ENCODE results near the gene TECPR2.

Gene TECPR2

DNA sequence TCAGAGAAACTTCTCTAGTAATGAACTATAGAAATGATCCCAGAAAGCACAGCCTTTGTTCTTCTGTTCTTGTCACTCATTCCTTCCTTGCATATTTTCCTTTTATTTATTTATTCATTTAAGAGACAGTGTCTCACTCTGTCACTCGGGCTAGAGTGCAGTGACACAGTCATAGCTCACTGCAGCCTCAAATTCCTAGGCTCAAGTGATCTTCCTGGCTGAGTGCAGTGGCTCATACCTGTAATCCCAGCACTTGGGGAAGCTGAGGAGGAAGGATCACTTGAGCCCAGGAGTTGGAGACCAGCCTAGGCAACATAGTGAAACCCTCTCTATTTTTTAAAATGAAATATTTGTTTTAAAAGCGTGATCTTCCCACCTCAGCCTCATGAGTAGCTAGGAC lies 11.5 kb downstream of the TECPR2 start:
- H3K4me3 ChIP-seq (ENCODE audit: low read depth, low read length) = no peak overlapping the region
- TF ChIP-seq, protein P1, sequence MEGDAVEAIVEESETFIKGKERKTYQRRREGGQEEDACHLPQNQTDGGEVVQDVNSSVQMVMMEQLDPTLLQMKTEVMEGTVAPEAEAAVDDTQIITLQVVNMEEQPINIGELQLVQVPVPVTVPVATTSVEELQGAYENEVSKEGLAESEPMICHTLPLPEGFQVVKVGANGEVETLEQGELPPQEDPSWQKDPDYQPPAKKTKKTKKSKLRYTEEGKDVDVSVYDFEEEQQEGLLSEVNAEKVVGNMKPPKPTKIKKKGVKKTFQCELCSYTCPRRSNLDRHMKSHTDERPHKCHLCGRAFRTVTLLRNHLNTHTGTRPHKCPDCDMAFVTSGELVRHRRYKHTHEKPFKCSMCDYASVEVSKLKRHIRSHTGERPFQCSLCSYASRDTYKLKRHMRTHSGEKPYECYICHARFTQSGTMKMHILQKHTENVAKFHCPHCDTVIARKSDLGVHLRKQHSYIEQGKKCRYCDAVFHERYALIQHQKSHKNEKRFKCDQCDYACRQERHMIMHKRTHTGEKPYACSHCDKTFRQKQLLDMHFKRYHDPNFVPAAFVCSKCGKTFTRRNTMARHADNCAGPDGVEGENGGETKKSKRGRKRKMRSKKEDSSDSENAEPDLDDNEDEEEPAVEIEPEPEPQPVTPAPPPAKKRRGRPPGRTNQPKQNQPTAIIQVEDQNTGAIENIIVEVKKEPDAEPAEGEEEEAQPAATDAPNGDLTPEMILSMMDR (IDR thresholded peaks at IDR 0.05; ENCODE audit: borderline replicate concordance, insufficient read depth, low read depth, low read length) = no peak

DNA sequence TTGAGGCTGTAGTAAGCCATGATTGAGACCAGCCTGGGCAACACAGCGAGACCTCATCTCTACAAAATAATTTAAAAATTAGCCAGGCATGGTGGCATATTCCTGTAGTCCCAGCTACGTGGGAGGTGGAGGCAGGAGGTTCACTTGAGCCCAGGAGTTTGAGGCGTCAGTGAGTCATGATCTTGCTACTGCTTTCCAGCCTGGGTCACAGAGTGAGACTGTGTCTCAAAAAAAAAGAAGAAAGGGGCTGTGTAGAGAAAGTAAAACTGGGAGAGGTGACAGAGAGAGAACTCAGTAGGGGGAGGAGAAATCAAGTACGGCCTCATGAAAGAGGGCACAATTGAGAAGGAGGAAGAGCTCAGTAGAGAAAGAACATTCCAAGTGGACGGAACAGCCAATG lies 12.4 kb downstream of the TECPR2 start:
- no peak overlapping the region for H3K4me3 ChIP-seq (ENCODE audit: low read depth, low read length)
- TF ChIP-seq, protein P1 (IDR thresholded peaks at IDR 0.05; ENCODE audit: borderline replicate concordance, insufficient read depth, low read depth, low read length) = no peak

DNA sequence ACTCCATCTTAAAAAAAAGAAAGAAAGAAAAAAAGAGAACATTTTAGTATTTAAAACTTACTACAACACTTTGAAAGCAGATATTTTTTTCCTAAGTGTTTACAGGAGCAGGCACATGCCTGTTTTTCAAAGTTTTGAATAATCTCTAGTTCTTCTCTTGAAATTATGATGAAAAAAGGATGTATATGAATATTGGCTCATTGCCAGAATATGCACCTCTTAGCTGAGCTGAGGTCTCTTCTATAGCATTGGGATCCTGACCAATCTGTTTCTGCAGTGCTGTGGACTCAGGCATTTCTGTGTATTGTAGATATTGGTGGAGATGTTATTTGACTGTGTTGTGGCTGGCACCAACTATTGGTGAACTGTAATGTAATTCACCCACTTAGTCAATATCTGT lies 15.0 kb downstream of the TECPR2 start:
- no peak overlapping the region for H3K4me3 ChIP-seq (ENCODE audit: low read depth, low read length)
- TF ChIP-seq, protein P1 (IDR thresholded peaks at IDR 0.05; ENCODE audit: borderline replicate concordance, insufficient read depth, low read depth, low read length) = no peak

DNA sequence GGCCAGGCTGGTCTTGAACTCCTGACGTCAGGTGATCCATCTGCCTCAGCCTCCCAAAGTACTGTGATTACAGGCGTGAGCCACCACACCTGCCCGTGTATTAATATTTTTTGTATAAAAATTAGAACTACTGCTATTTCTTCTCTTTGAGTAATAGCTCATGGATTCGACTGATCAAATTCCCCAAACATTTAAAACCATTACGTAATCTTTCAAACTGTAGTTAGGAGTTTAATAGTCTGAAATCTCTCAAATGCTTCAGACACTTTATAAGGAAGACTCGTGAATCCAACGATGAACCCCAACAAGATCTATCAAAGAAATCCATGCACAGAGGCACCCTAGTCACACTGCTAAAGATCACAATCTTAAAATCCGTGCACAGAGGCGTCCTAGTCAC lies 16.1 kb downstream of the TECPR2 start:
- H3K4me3 ChIP-seq (ENCODE audit: low read depth, low read length) = no peak overlapping the region
- TF ChIP-seq, protein P1 (IDR thresholded peaks at IDR 0.05; ENCODE audit: borderline replicate concordance, insufficient read depth, low read depth, low read length) = no peak

DNA sequence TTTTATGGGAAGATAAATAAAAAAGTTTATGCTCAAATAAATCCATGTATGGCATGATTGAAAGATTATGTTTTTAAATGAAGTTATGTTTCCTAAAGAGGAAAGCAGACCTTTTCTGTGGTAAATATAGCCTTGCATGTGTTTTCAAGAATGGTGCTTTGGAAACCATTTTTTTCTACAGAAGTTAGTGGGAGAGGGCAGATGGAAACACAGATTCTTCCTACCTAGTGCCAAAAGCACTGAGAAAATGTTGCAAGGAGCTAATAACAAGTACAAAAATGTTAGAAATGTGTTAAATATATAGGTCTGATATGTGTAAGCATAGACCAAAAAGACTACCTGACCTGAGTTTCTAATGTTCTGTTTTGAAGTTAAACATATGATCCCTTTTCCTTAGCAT lies 24.3 kb downstream of the TECPR2 start:
- no peak overlapping the region for H3K4me3 ChIP-seq (ENCODE audit: low read depth, low read length)
- TF ChIP-seq, protein P1 (IDR thresholded peaks at IDR 0.05; ENCODE audit: borderline replicate concordance, insufficient read depth, low read depth, low read length) = no peak

DNA sequence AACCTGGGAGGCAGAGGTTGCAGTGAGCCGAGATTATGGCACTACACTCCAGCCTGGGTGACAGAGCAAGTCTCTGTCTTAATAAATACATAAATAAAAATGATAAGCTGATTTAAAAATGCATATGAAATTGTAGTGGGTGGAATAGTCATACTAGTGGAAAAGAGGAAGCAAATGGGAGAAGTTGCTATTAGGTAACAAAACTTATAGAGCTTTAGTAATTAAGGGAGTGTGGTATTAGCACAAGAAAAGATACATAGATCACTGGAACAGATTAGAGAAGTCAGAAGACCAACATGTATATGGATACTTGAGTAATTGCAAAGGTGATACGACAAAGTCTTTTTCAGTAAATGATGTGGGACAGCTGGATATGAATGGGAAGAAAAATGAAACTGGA lies 26.5 kb downstream of the TECPR2 start:
- TF ChIP-seq, protein P1 (IDR thresholded peaks at IDR 0.05; ENCODE audit: borderline replicate concordance, insufficient read depth, low read depth, low read length) = no peak

DNA sequence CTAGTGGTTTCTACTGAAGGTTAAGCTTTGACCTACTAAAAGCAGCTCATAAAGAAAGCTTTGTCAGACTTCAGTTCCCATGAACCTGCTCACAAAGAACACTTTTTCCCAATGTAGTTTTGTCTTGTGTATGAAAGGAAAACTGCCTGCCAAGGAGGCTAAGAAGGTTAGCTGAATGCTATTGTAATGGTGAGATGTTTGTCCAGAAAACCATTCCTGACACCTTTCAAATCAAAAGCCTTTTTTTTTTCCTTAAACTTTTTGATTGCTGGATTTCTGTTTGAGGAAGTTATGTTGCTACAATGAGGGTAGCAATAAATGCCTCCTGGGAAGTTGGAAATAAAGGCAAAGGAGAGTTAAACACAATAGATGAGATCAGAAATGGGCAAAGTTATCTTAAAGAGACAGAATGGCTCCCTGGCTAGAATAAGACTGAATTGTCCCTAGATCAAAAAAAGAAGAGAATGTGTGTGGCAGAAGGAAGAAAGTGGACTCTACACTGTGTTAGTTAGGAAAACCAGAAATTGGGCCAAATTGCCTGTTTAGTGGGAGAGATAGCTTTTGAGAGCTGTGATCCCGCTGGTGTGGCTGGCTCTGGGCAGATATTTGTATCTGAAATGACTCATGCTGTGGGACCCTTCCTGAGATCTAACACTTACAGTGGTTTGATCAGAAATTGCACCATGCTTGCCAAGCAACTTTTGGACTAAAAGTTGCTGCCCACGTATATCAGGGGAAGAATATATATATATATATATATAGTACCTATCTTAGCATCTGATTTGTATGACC lies 27.5 kb downstream of the TECPR2 start:
- H3K4me3 ChIP-seq (ENCODE audit: low read depth, low read length) = no peak overlapping the region
- TF ChIP-seq, protein P1 (IDR thresholded peaks at IDR 0.05; ENCODE audit: borderline replicate concordance, insufficient read depth, low read depth, low read length) = no peak

More for the DNA sequence above, 26.5 kb downstream of the TECPR2 start:
- no peak overlapping the region for H3K4me3 ChIP-seq (ENCODE audit: low read depth, low read length)

All from GM12875 (cell line).